ENCODE results near the gene ABCA1. TPM values are rescaled to one million over a fixed set of nuclear protein-coding genes. Genes with fewer than 3 reads are reported as not detected.
"Not testable (repeated sequence)": the region's sequence is repeated elsewhere in the genome, so short reads cannot be mapped to it uniquely, and the experiment has no call there.

Gene ABCA1
- total and polyA plus RNA-seq, 12 donors: 1.3 to 35.0 (median 11.3) TPM

DNA sequence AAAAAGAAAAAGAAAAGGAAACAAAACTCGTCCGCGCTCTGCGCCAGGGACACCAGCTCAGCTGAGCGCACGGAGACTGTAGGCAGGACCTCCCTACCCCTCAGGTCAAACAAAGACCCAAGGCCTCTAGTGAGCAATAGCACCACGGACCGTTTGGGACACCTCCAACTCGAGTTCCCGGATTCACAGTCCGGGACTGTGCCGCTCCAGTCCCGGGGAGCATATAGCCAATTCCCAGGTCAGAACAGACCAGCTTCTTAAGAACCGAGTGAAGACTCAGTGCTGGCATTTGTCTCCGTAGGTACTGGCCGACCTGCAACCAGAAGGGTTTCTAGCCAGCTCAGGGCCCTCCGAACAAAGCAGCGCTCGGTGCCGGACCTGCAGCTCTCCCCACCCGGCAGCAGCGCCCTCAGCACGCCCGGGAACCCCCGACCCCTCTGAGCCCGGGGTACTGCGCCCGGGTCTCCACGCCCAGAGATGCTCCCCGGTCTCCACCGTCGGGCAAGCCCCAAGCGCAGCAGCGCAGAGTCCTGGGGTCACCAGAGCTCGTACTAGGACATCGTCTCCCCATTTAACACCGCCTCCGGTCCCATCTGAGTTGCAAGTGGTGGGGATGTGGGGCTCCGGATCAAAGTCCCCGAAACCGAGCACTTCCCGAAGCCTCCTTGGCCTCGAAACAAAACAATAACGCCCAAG lies 591 bp downstream of the ABCA1 start:
- intact Hi-C loops (cut with DNase I): loop anchor here in 9 of 10 donors (2.0 to 10.0 kb wide), 16 partner anchors 40 to 490 kb away; partner anchors contain the start of gene SLC44A1 (in 3 of the 9)
- peaks cover 0 to 14% (median 0%) of the 10 kb centered on the region in 9 donors for H3K36me3 ChIP-seq
- ATAC-seq: peak; percentile 46 to 84 (median 66)
- 0% methylated on average over 44 of the region's 44 CpGs for WGBS, 2 donors
- peaks cover 3 to 53% (median 20%) of the 10 kb centered on the region in 9 donors for H3K4me1 ChIP-seq
- H3K4me3 ChIP-seq: peak overlapping the region; percentile 71 to 94 (median 86)
- H3K27me3 ChIP-seq: peaks cover 0 to 3% (median 0%) of the 10 kb centered on the region in 7 donors
- TF ChIP-seq, protein P1, sequence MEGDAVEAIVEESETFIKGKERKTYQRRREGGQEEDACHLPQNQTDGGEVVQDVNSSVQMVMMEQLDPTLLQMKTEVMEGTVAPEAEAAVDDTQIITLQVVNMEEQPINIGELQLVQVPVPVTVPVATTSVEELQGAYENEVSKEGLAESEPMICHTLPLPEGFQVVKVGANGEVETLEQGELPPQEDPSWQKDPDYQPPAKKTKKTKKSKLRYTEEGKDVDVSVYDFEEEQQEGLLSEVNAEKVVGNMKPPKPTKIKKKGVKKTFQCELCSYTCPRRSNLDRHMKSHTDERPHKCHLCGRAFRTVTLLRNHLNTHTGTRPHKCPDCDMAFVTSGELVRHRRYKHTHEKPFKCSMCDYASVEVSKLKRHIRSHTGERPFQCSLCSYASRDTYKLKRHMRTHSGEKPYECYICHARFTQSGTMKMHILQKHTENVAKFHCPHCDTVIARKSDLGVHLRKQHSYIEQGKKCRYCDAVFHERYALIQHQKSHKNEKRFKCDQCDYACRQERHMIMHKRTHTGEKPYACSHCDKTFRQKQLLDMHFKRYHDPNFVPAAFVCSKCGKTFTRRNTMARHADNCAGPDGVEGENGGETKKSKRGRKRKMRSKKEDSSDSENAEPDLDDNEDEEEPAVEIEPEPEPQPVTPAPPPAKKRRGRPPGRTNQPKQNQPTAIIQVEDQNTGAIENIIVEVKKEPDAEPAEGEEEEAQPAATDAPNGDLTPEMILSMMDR (IDR thresholded peaks at IDR 0.05): no peak
- no peaks in the 10 kb centered on the region for H3K9me3 ChIP-seq
- peak in 1 of 2 donors; percentile 40 for DNase-seq
- H3K27ac ChIP-seq: peak overlapping the region; percentile 71 to 97 (median 85)

DNA sequence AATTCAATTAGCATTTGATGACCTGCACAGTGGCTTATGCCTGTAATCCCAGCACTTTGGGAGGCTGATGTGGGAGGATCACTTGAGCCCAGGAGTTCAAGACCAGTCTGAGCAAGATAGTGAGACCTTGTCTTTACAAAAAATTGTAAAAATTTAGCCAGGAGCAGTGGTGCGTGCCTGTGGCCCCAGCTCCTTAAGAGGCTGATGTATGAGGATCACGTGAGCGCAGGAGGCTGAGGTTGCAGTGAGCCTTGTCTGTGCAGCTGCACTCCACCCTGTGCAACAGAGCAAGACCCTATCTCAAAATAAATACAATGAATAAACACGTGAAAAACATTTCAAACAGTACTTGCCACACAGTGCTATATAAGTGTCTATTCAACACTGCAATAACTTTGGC lies 4.2 kb downstream of the ABCA1 start:
- H3K27me3 ChIP-seq: peaks cover 0 to 3% (median 0%) of the 10 kb centered on the region in 7 donors
- H3K36me3 ChIP-seq: peaks cover 0 to 14% (median 0%) of the 10 kb centered on the region in 9 donors
- DNase-seq (no peak), ATAC-seq (no peak)
- peaks cover 5 to 87% (median 36%) of the 10 kb centered on the region in 9 donors for H3K4me1 ChIP-seq
- H3K27ac ChIP-seq: peak overlapping the region in 1 of 10 donors; percentile 32
- H3K9me3 ChIP-seq: no peaks in the 10 kb centered on the region
- 76 to 78% methylated on average over 4 of the region's 4 CpGs for WGBS, 2 donors
- TF ChIP-seq, protein P1 (IDR thresholded peaks at IDR 0.05): no peak
- H3K4me3 ChIP-seq: peak overlapping the region in 1 of 10 donors; percentile 12
- intact Hi-C loops (cut with DNase I): loop anchor here in 6 of 10 donors (5.0 to 10.0 kb wide), 6 partner anchors 46 to 491 kb away; partner anchors contain the start of gene SLC44A1 (in 2 of the 6)

- intact Hi-C loops (cut with DNase I): loop anchor here in 6 of 10 donors (5.0 to 10.0 kb wide), 6 partner anchors 46 to 492 kb away; partner anchors contain the start of gene SLC44A1 (in 2 of the 6)
- H3K4me1 ChIP-seq: peaks cover 5 to 87% (median 37%) of the 10 kb centered on the region in 9 donors
- H3K27me3 ChIP-seq: peaks cover 0 to 3% (median 0%) of the 10 kb centered on the region in 7 donors
- peak overlapping the region in 1 of 10 donors; percentile 12 for H3K4me3 ChIP-seq
- TF ChIP-seq, protein P1 (IDR thresholded peaks at IDR 0.05): no peak
- DNase-seq: no peak
- no peaks in the 10 kb centered on the region for H3K9me3 ChIP-seq
- H3K27ac ChIP-seq: peak overlapping the region in 3 of 10 donors; percentile 29 to 48 (median 32)
- WGBS, 2 donors: 76 to 79% methylated on average over 2 of the region's 2 CpGs
- peaks cover 0 to 14% (median 0%) of the 10 kb centered on the region in 9 donors for H3K36me3 ChIP-seq
- no peak for ATAC-seq
Observed at GRCh38 chr9:104923289-104923688, 4.7 kb downstream of the ABCA1 start.

GRCh38 chr9:104922748-104923147 lies 5.2 kb downstream of the ABCA1 start:
- not testable (repeated sequence) for ATAC-seq, H3K27me3 ChIP-seq, DNase-seq, H3K9me3 ChIP-seq
- 87 to 93% methylated on average over 7 of the region's 7 CpGs for WGBS, 2 donors
- intact Hi-C loops (cut with DNase I): loop anchor here in 6 of 10 donors (5.0 to 10.0 kb wide), 6 partner anchors 45 to 492 kb away; partner anchors contain the start of gene SLC44A1 (in 2 of the 6)
- Histone ChIP-seq H3K4me1 (peaks cover 5 to 87% (median 37%) of the 10 kb centered on the region in 9 donors), H3K27ac (peak overlapping the region in 4 of 10 donors; percentile 7 to 48 (median 36)), H3K4me3 (peak overlapping the region in 1 of 10 donors; percentile 12), H3K36me3 (peaks cover 0 to 14% (median 0%) of the 10 kb centered on the region in 9 donors)
